ENCODE measurements around the gene CDC42BPA. TPM values are rescaled to one million over a fixed set of nuclear protein-coding genes. Genes with fewer than 3 reads are reported as not detected.

Gene CDC42BPA
- polyA plus RNA-seq, 1 of the 3 experiments (the other 2 are of a cell fraction) = 6.8 TPM

DNA sequence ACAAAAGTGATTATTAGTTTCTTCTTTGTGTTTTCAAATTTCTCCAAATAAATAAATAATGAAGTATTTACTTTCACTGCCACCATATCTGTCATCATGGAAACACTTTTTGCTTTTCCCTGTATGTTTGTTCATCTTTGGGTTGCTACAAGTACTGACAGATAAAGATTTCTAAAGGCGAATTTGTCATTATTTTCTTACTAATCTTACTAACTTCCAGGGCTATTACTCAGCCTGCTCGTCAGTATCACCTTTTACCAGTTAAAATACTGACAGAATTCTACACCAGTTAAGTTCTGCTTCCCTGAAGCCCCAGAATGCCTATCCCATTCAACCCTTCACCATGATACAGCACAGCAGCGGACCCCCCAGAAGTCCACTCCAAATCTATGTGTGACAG, 106.1 kb downstream of the CDC42BPA start:
- no peaks in the 10 kb centered on the region for H3F3A ChIP-seq (replicated peaks; ENCODE audit: insufficient read depth)
- H3K4me3 ChIP-seq (ENCODE audit: low read depth in 2 of 2, low read length in 1 of 2) = no peak overlapping the region
- H3K9me2 ChIP-seq = no peaks in the 10 kb centered on the region
- POLR2A ChIA-PET = no interaction called here
- peaks cover 6% of the 10 kb centered on the region; the same call in 1 of the 2 replicates for H4K20me1 ChIP-seq (ENCODE audit: insufficient read depth)
- DNase-seq = no peak
- H3K36me3 ChIP-seq (replicated peaks in 1 of 2; ENCODE audit: control insufficient read depth in 1 of 2, insufficient read depth in 2 of 2, low read length in 1 of 2) = peaks cover 13 to 16% of the 10 kb centered on the region in 2 experiments
- H3K27me3 ChIP-seq (ENCODE audit: insufficient read depth) = no peaks in the 10 kb centered on the region
- H3K4me2 ChIP-seq = no peak overlapping the region
- no peaks in the 10 kb centered on the region for H3K9me3 ChIP-seq
- H3K27ac ChIP-seq (ENCODE audit: low read depth in 2 of 2, low read length in 1 of 2) = no peak overlapping the region
- 91% methylated on average over 3 of the region's 3 CpGs for WGBS (ENCODE audit: low lambda C conversion rate)
- TF ChIP-seq TAF1 (IDR thresholded peaks at IDR 0.05; ENCODE audit: borderline replicate concordance, low read depth, low read length) (no peak), POLR2AphosphoS5 (IDR thresholded peaks at IDR 0.05; ENCODE audit: low read depth, low read length) (no peak), GABPA (IDR thresholded peaks at IDR 0.05; ENCODE audit: low read depth) (no peak)
- TF ChIP-seq, protein P1, sequence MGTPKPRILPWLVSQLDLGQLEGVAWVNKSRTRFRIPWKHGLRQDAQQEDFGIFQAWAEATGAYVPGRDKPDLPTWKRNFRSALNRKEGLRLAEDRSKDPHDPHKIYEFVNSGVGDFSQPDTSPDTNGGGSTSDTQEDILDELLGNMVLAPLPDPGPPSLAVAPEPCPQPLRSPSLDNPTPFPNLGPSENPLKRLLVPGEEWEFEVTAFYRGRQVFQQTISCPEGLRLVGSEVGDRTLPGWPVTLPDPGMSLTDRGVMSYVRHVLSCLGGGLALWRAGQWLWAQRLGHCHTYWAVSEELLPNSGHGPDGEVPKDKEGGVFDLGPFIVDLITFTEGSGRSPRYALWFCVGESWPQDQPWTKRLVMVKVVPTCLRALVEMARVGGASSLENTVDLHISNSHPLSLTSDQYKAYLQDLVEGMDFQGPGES (IDR thresholded peaks at IDR 0.05; ENCODE audit: low read depth, low read length) = no peak
- H3K9ac ChIP-seq = no peak overlapping the region
- CTCF ChIA-PET = no interaction called here
- H3K79me2 ChIP-seq (ENCODE audit: insufficient read depth) = peaks cover 34% of the 10 kb centered on the region
- no peak overlapping the region for H2AFZ ChIP-seq (ENCODE audit: low read depth)
- peaks cover 0 to 7% of the 10 kb centered on the region in 2 experiments; a peak in 2 of 4 replicates for H3K4me1 ChIP-seq (ENCODE audit: control insufficient read depth in 1 of 2, insufficient read depth in 2 of 2, low read depth in 1 of 2, low read length in 1 of 2)

DNA sequence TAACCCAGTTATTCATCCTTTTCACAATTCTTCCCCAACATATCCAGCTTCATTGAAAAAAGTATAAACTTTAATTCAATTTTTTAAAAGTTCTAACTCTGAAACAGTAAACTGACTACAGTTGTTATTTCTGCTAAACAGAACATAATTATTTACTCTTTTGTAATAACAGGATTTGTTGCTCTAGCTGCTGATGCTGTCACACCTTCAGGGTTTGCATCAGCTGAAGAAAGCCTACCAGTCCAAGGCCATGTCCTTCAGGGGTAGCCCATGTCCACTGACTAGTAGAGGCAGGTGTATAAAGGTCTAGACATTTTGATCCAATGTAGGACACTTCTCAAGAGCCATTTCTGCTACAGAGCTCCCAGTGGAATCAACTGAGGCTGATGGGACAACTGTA, 107.7 kb downstream of the CDC42BPA start:
- Histone ChIP-seq H3K4me2 (no peak overlapping the region), H3K36me3 (replicated peaks in 1 of 2; ENCODE audit: control insufficient read depth in 1 of 2, insufficient read depth in 2 of 2, low read length in 1 of 2) (peaks cover 13 to 16% of the 10 kb centered on the region in 2 experiments)
- CTCF ChIA-PET = interaction anchor here (1.7 kb wide), 1 partner anchor 20 kb away, joined by 5 read pairs; no protein-coding TSS in a partner anchor

More for the DNA sequence above, 107.7 kb downstream of the CDC42BPA start:
- Histone ChIP-seq H3K27ac (ENCODE audit: low read depth in 2 of 2, low read length in 1 of 2) (no peak overlapping the region), H3K4me1 (ENCODE audit: control insufficient read depth in 1 of 2, insufficient read depth in 2 of 2, low read depth in 1 of 2, low read length in 1 of 2) (peaks cover 0 to 3% of the 10 kb centered on the region in 2 experiments; a peak in 2 of 4 replicates), H3F3A (replicated peaks; ENCODE audit: insufficient read depth) (no peaks in the 10 kb centered on the region), H3K79me2 (ENCODE audit: insufficient read depth) (peaks cover 22% of the 10 kb centered on the region; the same call in 1 of the 2 replicates), H4K20me1 (ENCODE audit: insufficient read depth) (no peaks in the 10 kb centered on the region), H3K9ac (no peak overlapping the region), H3K9me3 (no peaks in the 10 kb centered on the region), H3K9me2 (no peaks in the 10 kb centered on the region), H2AFZ (ENCODE audit: low read depth) (no peak overlapping the region), H3K4me3 (ENCODE audit: low read depth in 2 of 2, low read length in 1 of 2) (no peak overlapping the region), H3K27me3 (ENCODE audit: insufficient read depth) (no peaks in the 10 kb centered on the region)
- TF ChIP-seq EP300 (IDR thresholded peaks at IDR 0.05; ENCODE audit: borderline replicate concordance in 1 of 2, low read depth in 1 of 2, low read length in 1 of 2) (no peak), POLR2AphosphoS5 (IDR thresholded peaks at IDR 0.05; ENCODE audit: low read depth, low read length) (no peak), MXI1 (IDR thresholded peaks at IDR 0.05; ENCODE audit: low read depth, low read length) (no peak), FOXM1 (IDR thresholded peaks at IDR 0.05; ENCODE audit: low read depth) (no peak)
- TF ChIP-seq, protein P2, sequence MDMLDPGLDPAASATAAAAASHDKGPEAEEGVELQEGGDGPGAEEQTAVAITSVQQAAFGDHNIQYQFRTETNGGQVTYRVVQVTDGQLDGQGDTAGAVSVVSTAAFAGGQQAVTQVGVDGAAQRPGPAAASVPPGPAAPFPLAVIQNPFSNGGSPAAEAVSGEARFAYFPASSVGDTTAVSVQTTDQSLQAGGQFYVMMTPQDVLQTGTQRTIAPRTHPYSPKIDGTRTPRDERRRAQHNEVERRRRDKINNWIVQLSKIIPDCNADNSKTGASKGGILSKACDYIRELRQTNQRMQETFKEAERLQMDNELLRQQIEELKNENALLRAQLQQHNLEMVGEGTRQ (IDR thresholded peaks at IDR 0.05; ENCODE audit: borderline replicate concordance, low read depth, low read length) = no peak
- TF ChIP-seq, protein P3, sequence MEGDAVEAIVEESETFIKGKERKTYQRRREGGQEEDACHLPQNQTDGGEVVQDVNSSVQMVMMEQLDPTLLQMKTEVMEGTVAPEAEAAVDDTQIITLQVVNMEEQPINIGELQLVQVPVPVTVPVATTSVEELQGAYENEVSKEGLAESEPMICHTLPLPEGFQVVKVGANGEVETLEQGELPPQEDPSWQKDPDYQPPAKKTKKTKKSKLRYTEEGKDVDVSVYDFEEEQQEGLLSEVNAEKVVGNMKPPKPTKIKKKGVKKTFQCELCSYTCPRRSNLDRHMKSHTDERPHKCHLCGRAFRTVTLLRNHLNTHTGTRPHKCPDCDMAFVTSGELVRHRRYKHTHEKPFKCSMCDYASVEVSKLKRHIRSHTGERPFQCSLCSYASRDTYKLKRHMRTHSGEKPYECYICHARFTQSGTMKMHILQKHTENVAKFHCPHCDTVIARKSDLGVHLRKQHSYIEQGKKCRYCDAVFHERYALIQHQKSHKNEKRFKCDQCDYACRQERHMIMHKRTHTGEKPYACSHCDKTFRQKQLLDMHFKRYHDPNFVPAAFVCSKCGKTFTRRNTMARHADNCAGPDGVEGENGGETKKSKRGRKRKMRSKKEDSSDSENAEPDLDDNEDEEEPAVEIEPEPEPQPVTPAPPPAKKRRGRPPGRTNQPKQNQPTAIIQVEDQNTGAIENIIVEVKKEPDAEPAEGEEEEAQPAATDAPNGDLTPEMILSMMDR (IDR thresholded peaks at IDR 0.05) = no peak
- DNase-seq = no peak
- POLR2A ChIA-PET = interaction anchor here (0.5 kb wide), 1 partner anchor 8 kb away, joined by 5 read pairs; no protein-coding TSS in a partner anchor
